IPS-NIHi11 (cell line): ENCODE measurements around the gene RTN1.

Experiments used
- DNase-seq: peaks from one replicate; pipeline ENCODE4 v3.0.0; 2012; ENCODE audit warnings: mixed read lengths, low spot score

RTN1 gene

GRCh38 chr14:59547310-59547709 is 323.3 kb downstream of the RTN1 start:
- no peak for DNase-seq
